ENCODE data around the gene COQ10B. TPM values are rescaled to one million over a fixed set of nuclear protein-coding genes. Genes with fewer than 3 reads are reported as not detected.
A peak's percentile ranks its signal among the peaks of the same experiment; 100 is the strongest.

COQ10B gene
- total RNA-seq, 4 donors from 2014 or later, result 21.5 to 28.1 (median 27.1) TPM

GRCh38 chr2:197452754-197453122, 614 bp upstream of the COQ10B start:
- 2 to 4% methylated on average over 6 to 11 of the region's 11 CpGs for WGBS, 2 donors
- DNase-seq (ENCODE audit: low spot score in 2 of 2), result no peak
- intact Hi-C loops (cut with DNase I; ENCODE audit: low total_unique reads), result no loop called here
- TF ChIP-seq POLR2A (IDR thresholded peaks at IDR 0.05), result no peak
- no peak for TF ChIP-seq CTCF (IDR thresholded peaks at IDR 0.05)
- H3K4me3 ChIP-seq (ENCODE audit: low read depth, poor library complexity, severe bottlenecking), result peak overlapping the region; percentile 46

- intact Hi-C loops (cut with DNase I; ENCODE audit: low total_unique reads), result no loop called here
- peak in 1 of 2 donors; percentile 77 for DNase-seq (ENCODE audit: low spot score in 2 of 2)
- TF ChIP-seq CTCF (IDR thresholded peaks at IDR 0.05) (no peak), POLR2A (IDR thresholded peaks at IDR 0.05) (no peak)
- peak overlapping the region; percentile 88 for H3K4me3 ChIP-seq (ENCODE audit: low read depth, poor library complexity, severe bottlenecking)
- WGBS, 2 donors, result 0 to 1% methylated on average over 11 of the region's 11 CpGs
Observed at GRCh38 chr2:197453914-197454398, 604 bp downstream of the COQ10B start.

- DNase-seq (ENCODE audit: low spot score in 2 of 2), result no peak
- intact Hi-C loops (cut with DNase I; ENCODE audit: low total_unique reads), result no loop called here
- no peak overlapping the region for H3K4me3 ChIP-seq (ENCODE audit: low read depth, poor library complexity, severe bottlenecking)
- WGBS, 2 donors, result 72 to 80% methylated on average over 2 of the region's 2 CpGs
- no peak for TF ChIP-seq POLR2A (IDR thresholded peaks at IDR 0.05)
- TF ChIP-seq CTCF (IDR thresholded peaks at IDR 0.05), result no peak
Observed at GRCh38 chr2:197454923-197455322, 1.6 kb downstream of the COQ10B start.

GRCh38 chr2:197455428-197455827, 2.1 kb downstream of the COQ10B start:
- H3K4me3 ChIP-seq (ENCODE audit: low read depth, poor library complexity, severe bottlenecking), result no peak overlapping the region
- no peak for DNase-seq (ENCODE audit: low spot score in 2 of 2)
- 100% methylated on average over 1 of the region's 1 CpG for WGBS, 2 donors
- intact Hi-C loops (cut with DNase I; ENCODE audit: low total_unique reads), result no loop called here
- TF ChIP-seq CTCF (IDR thresholded peaks at IDR 0.05), result no peak
- no peak for TF ChIP-seq POLR2A (IDR thresholded peaks at IDR 0.05)

GRCh38 chr2:197460649-197461048, 7.3 kb downstream of the COQ10B start:
- H3K4me3 ChIP-seq (ENCODE audit: low read depth, poor library complexity, severe bottlenecking), result no peak overlapping the region
- intact Hi-C loops (cut with DNase I; ENCODE audit: low total_unique reads), result no loop called here
- 74 to 75% methylated on average over 4 of the region's 4 CpGs for whole genome bisulfite sequencing, 2 donors
- TF ChIP-seq CTCF (IDR thresholded peaks at IDR 0.05) (no peak), POLR2A (IDR thresholded peaks at IDR 0.05) (no peak)
- DNase-seq (ENCODE audit: low spot score in 2 of 2), result no peak

- TF ChIP-seq CTCF (IDR thresholded peaks at IDR 0.05), result no peak
- TF ChIP-seq POLR2A (IDR thresholded peaks at IDR 0.05), result no peak
- intact Hi-C loops (cut with DNase I; ENCODE audit: low total_unique reads), result no loop called here
- 44 to 55% methylated on average over 2 of the region's 2 CpGs for WGBS, 2 donors
- no peak overlapping the region for H3K4me3 ChIP-seq (ENCODE audit: low read depth, poor library complexity, severe bottlenecking)
- no peak for DNase-seq (ENCODE audit: low spot score in 2 of 2)
Observed at GRCh38 chr2:197461057-197461456, 7.7 kb downstream of the COQ10B start.
